ENCODE results near the gene ROCK2. TPM values are rescaled to one million over a fixed set of nuclear protein-coding genes. Genes with fewer than 3 reads are reported as not detected.

ROCK2 gene
- total RNA-seq, 1 experiment from 2014 or later = 38.0 TPM

DNA sequence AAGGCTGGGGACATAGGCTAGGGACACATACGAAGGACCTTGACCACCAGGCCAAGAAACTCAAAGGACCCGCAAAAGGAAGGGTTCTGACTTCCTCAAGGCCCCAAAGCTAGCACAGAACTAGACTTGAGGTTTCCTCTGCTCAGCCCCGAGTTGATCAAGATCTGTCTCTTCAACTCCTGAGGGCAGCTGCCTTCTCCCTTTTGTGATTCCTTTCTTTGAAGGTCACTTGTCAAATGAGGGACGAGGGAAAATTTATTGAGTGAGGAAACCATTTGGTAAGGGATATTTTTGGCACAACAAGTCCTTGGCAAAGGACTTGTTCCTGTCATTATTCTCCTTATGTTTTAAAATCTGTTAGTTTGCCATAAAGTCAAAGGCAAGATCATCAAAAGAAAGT is 12.3 kb upstream of the ROCK2 start:
- H3K9me3 ChIP-seq (ENCODE audit: insufficient read depth, low read depth) = no peaks in the 10 kb centered on the region
- no peak overlapping the region for H2AFZ ChIP-seq
- H4K20me1 ChIP-seq (ENCODE audit: insufficient read depth) = no peaks in the 10 kb centered on the region
- no peaks in the 10 kb centered on the region for H3K36me3 ChIP-seq (ENCODE audit: low read depth)
- no TSS peak for BruUV-seq (replicated peaks)
- ChIA-PET CTCF (no interaction called here), POLR2A (ENCODE audit: unreplicated experiment) (no interaction called here)
- H3K4me2 ChIP-seq = no peak overlapping the region
- no peaks in the 10 kb centered on the region for H3K79me2 ChIP-seq (ENCODE audit: low read depth)
- no peaks in the 10 kb centered on the region for H3K27me3 ChIP-seq (ENCODE audit: insufficient read depth, low read depth)
- no peaks in the 10 kb centered on the region; the same call in 1 of the 2 replicates for H3K4me1 ChIP-seq (replicated peaks; ENCODE audit: insufficient read depth)
- TF ChIP-seq, protein P1, sequence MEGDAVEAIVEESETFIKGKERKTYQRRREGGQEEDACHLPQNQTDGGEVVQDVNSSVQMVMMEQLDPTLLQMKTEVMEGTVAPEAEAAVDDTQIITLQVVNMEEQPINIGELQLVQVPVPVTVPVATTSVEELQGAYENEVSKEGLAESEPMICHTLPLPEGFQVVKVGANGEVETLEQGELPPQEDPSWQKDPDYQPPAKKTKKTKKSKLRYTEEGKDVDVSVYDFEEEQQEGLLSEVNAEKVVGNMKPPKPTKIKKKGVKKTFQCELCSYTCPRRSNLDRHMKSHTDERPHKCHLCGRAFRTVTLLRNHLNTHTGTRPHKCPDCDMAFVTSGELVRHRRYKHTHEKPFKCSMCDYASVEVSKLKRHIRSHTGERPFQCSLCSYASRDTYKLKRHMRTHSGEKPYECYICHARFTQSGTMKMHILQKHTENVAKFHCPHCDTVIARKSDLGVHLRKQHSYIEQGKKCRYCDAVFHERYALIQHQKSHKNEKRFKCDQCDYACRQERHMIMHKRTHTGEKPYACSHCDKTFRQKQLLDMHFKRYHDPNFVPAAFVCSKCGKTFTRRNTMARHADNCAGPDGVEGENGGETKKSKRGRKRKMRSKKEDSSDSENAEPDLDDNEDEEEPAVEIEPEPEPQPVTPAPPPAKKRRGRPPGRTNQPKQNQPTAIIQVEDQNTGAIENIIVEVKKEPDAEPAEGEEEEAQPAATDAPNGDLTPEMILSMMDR (conservative IDR thresholded peaks at IDR 0.05) = no peak
- TF ChIP-seq EZH2 (IDR thresholded peaks at IDR 0.05; ENCODE audit: low read depth) = no peak
- intact Hi-C loops (cut with micrococcal nuclease; ENCODE audit: unreplicated experiment) = no loop called here
- no peaks in the 10 kb centered on the region for H3K9me2 ChIP-seq (ENCODE audit: insufficient read depth)
- DNase-seq = no peak
- no peaks in the 10 kb centered on the region for H3F3A ChIP-seq (ENCODE audit: insufficient read depth, low read depth)
- H3K27ac ChIP-seq = no peak overlapping the region
- H3K4me3 ChIP-seq = no peak overlapping the region

DNA sequence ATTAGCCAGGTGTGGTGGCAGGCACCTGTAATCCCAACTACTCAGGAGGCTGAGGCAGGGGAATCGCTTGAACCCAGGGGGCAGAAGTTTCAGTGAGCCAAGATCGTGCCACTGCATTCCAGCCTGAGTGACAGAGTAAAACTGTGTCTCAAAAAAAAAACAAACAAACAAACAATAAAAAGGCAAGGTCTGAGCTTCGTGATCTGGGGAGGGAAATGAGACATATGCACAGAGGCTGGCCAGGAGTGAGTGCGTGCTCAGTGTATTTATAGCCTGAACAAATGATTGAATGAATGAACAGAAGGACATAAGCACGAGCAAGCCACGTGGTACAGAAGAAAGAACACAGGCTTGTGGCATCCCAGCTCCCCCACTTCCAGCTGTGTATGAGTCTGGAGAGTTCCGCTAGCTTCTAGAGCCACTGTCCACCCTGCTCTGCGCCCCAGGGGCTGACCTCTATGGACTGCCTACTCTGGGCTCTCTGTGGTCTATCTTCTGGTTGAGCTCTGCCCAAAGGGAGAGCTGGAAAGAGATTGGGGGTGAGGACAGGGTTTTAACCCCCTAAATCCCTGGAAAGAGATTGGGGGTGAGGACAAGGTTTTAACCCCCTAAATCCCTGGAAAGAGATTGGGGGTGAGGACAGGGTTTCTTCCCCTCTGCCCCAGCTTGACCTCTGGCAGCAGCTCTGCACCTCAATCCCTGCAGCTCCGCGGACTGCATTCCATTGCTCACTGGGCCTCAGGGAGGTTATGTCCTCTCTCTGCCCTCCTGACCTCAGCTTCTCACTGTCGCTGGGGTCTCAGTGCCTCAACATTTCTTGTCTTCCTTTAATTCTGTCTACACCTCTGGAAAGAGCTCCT is 11.0 kb upstream of the ROCK2 start:
- ChIA-PET POLR2A (ENCODE audit: unreplicated experiment) (interaction anchor here (0.6 to 0.8 kb wide), 3 partner anchors 9 to 125 kb away, joined by 3 to 5 read pairs (median 3); no protein-coding TSS in a partner anchor), CTCF (no interaction called here)
- H3K79me2 ChIP-seq (ENCODE audit: low read depth) = no peaks in the 10 kb centered on the region
- intact Hi-C loops (cut with micrococcal nuclease; ENCODE audit: unreplicated experiment) = no loop called here
- no peak for DNase-seq
- no peak overlapping the region for H2AFZ ChIP-seq
- H3F3A ChIP-seq (ENCODE audit: insufficient read depth, low read depth) = no peaks in the 10 kb centered on the region
- no TSS peak for BruUV-seq (replicated peaks)
- no peaks in the 10 kb centered on the region for H3K36me3 ChIP-seq (ENCODE audit: low read depth)
- H4K20me1 ChIP-seq (ENCODE audit: insufficient read depth) = no peaks in the 10 kb centered on the region
- no peaks in the 10 kb centered on the region for H3K9me3 ChIP-seq (ENCODE audit: insufficient read depth, low read depth)
- TF ChIP-seq, protein P1 (conservative IDR thresholded peaks at IDR 0.05) = no peak
- no peak for TF ChIP-seq EZH2 (IDR thresholded peaks at IDR 0.05; ENCODE audit: low read depth)
- no peak overlapping the region for H3K27ac ChIP-seq
- no peaks in the 10 kb centered on the region for H3K27me3 ChIP-seq (ENCODE audit: insufficient read depth, low read depth)
- H3K4me1 ChIP-seq (replicated peaks; ENCODE audit: insufficient read depth) = no peaks in the 10 kb centered on the region; the same call in 1 of the 2 replicates
- H3K9me2 ChIP-seq (ENCODE audit: insufficient read depth) = no peaks in the 10 kb centered on the region
- H3K4me2 ChIP-seq = no peak overlapping the region
- H3K4me3 ChIP-seq = no peak overlapping the region

DNA sequence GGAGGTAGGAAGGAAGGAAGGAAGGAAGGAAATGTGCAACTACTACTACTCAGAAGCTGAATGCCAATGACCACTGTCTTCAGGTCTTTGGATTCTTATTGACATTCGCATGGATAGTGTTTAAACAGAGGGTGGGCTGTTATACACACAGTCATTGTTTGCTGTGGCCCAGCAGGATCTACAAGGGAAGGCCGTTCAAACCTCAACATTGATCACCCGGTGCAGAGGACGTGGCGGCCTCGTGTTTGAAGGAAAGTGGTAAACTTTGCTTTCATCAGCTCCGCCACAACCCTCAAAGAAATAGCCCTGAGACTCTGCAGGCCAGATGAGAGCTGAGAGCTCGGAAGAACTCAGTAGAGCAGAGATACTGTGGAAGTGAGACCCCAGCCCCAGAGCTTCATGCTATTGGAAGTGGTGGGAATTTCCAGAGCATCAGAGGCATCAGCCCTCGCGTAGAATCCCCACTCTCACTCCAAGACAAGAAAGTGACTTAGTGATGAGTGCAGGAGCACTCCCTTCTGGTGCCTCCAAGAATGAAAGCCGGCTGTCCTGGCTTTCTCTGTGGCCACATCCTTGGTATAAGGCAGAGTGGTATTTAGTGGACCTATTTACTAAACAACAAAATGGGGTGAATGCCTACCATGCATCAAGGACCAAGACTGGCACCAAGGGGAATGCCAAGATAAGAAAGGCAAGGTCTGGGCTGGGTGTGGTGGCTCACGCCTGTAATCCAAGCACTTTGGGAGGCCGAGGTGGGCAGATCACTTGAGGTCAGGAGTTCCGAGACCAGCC is 10.1 kb upstream of the ROCK2 start:
- H3K4me2 ChIP-seq = no peak overlapping the region
- POLR2A ChIA-PET (ENCODE audit: unreplicated experiment) = interaction anchor here (0.6 kb wide), 1 partner anchor 8 kb away, joined by 3 read pairs; no protein-coding TSS in a partner anchor
- no peaks in the 10 kb centered on the region for H3F3A ChIP-seq (ENCODE audit: insufficient read depth, low read depth)
- H4K20me1 ChIP-seq (ENCODE audit: insufficient read depth) = no peaks in the 10 kb centered on the region
- H3K4me3 ChIP-seq = no peak overlapping the region
- H2AFZ ChIP-seq = no peak overlapping the region
- H3K9me2 ChIP-seq (ENCODE audit: insufficient read depth) = no peaks in the 10 kb centered on the region
- no peak for DNase-seq
- intact Hi-C loops (cut with micrococcal nuclease; ENCODE audit: unreplicated experiment) = no loop called here
- H3K9me3 ChIP-seq (ENCODE audit: insufficient read depth, low read depth) = no peaks in the 10 kb centered on the region
- no peak for TF ChIP-seq EZH2 (IDR thresholded peaks at IDR 0.05; ENCODE audit: low read depth)
- TF ChIP-seq, protein P1 (conservative IDR thresholded peaks at IDR 0.05) = no peak
- no peaks in the 10 kb centered on the region for H3K36me3 ChIP-seq (ENCODE audit: low read depth)
- no TSS peak for BruUV-seq (replicated peaks)
- no peaks in the 10 kb centered on the region for H3K79me2 ChIP-seq (ENCODE audit: low read depth)
- no peaks in the 10 kb centered on the region; the same call in 1 of the 2 replicates for H3K4me1 ChIP-seq (replicated peaks; ENCODE audit: insufficient read depth)
- H3K27me3 ChIP-seq (ENCODE audit: insufficient read depth, low read depth) = no peaks in the 10 kb centered on the region
- CTCF ChIA-PET = no interaction called here
- H3K27ac ChIP-seq = no peak overlapping the region

All from PC-9 (cell line).